ENCODE results near the gene CCSER1. TPM values are rescaled to one million over a fixed set of nuclear protein-coding genes. Genes with fewer than 3 reads are reported as not detected.
"Not testable (repeated sequence)": the region's sequence is repeated elsewhere in the genome, so short reads cannot be mapped to it uniquely, and the experiment has no call there.

CCSER1 gene
- total RNA-seq, 1 donor from 2014 or later, result 13.3 TPM

DNA sequence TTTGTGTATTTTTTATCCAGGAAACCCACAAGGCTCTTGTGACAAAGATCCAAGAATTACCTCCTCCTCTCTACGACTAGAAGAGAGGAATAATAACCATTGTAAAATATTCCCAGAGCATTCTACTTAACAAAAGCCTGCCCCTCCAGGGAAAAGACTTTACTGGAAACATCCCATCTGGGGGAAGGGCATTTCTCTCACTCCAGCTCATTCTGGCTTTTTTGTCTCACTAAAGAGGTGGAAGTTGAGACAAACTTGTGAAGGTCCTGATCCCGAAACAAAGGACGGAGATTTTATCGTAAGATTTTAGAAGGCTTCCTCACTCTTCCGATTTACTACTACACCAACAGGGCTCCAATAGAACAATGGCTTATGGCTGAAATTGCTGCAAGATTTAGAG is 1484.6 kb downstream of the CCSER1 start:
- intact Hi-C loops (cut with micrococcal nuclease), result no loop called here
- ATAC-seq (no peak), DNase-seq (no peak)

DNA sequence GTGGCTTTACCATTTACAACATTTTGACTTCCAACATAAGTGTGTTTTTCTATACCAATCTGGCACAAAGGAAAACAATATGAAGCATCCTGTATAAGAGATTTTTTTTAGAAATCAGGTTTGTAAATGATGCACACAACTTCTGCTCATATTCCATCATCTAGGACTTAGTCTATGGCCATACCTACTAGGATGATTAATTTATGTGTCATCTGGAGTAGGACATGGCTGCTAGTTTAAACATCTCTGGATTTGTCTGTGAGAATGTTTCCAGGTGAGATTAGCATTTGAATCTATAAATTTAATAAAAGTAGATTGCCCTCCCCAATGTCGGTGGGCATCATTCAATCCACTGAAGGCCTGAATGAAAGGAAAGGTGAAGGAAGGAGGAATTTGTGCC is 1493.8 kb downstream of the CCSER1 start:
- intact Hi-C loops (cut with micrococcal nuclease), result no loop called here
- no peak for ATAC-seq

DNA sequence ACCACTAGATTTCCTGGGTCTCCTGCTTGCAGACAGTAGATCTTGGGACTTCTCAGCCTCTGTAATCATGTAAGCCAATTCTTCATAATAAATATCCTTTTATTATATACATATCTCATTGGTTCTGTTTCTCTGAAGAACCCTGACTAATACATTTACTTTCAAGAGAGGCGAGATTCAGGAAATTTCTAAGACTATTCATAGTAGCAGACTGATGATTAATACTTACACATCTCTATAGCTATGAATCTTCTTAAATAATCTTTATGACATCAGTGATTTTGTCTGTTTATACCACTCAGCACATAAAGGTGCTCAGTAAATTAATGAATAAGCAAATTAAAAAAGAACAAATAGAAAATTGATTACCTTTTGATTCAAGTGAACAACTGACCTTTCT is 1494.3 kb downstream of the CCSER1 start:
- intact Hi-C loops (cut with micrococcal nuclease), result no loop called here
- DNase-seq (no peak), ATAC-seq (no peak)

More for the DNA sequence above, 1493.8 kb downstream of the CCSER1 start:
- no peak for DNase-seq

DNA sequence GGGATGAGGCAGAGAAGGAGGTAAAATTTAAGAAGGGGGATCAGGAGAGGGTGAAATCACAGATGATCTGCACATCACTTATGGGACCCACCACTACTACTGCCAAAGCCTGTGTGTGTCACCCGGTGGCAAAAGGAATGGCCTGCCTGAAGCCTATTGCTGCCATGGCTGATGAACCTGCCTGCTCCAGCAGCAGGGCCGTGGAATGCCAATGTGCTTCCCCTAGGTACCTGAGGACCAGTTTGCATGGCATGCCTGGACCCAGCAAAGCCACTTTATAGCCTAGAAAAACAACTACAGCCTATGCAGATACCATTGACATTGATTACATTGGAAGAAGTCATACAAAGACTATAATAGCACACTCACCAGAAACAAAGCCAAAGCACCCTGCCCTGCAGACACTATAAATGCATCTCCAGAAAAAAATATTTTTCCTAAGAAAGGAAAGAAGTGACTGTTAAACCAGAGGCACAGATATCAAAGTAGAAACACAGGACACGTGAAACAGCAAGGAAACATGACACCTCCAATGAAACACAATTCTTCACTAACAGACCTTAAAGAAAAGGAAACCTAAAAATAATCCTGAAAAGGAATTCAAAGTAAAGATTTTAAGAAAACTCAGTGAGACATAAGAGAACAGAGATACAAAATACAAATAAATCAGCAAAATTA is 1495.9 kb downstream of the CCSER1 start:
- intact Hi-C loops (cut with micrococcal nuclease), result no loop called here
- ATAC-seq, result no peak
- no peak for DNase-seq

DNA sequence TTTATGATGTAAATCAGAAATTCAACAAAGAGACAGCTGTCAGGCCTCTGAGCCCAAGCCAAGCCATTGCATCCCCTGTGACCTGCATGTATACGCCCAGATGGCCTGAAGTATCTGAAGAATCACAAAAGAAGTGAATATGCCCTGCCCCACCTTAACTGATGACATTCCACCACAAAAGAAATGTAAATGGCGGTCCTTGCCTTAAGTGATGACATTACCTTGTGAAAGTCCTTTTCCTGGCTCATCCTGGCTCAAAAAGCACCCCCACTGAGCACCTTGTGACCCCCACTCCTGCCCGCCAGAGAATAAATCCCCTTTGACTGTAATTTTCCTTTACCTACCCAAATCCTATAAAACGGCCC is 1496.4 kb downstream of the CCSER1 start:
- intact Hi-C loops (cut with micrococcal nuclease); ATAC-seq; DNase-seq: not testable (repeated sequence)

GRCh38 chr4:91630054-91630453 is 1502.9 kb downstream of the CCSER1 start:
- ATAC-seq (no peak), DNase-seq (no peak)
- intact Hi-C loops (cut with micrococcal nuclease), result no loop called here

GRCh38 chr4:91630764-91631163 is 1503.6 kb downstream of the CCSER1 start:
- ATAC-seq (no peak), DNase-seq (no peak)
- intact Hi-C loops (cut with micrococcal nuclease), result no loop called here

GRCh38 chr4:91631335-91631734 is 1504.1 kb downstream of the CCSER1 start:
- ATAC-seq, result no peak
- DNase-seq, result no peak
- intact Hi-C loops (cut with micrococcal nuclease), result no loop called here

DNA sequence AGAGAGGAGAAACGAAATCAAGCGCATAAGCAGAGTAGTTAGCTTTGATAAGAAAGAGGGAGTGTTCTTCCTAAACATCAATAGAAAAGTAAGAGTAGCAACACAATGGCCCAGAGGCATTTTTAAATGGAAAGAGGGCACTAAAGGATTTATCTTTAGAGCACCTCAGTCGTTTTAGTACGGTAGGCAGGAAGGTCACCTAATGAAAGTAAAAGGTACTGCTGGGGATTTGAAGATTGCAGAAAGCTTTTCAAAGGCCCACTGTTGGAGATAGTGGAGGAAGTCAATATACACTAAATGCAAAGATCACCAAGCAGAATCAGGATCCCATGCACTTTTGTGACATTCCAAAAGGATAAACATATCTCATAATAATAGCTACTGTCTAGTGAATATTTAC is 1508.9 kb downstream of the CCSER1 start:
- ATAC-seq, result no peak
- DNase-seq, result no peak
- intact Hi-C loops (cut with micrococcal nuclease), result no loop called here

Other genes starting within 250 kb of the CCSER1 start
- 10.1 TPM for gene MMRN1, start 232.5 kb upstream of the CCSER1 start, total RNA-seq